ENCODE data around the gene NHS.

The NHS gene

GRCh38 chrX:17644001-17644400, 269.0 kb downstream of the NHS start:
- H3K4me1 Mint-ChIP-seq = peaks cover 6% of the 10 kb centered on the region
- no peak overlapping the region for H3K27ac Mint-ChIP-seq
- CTCF ChIA-PET = no interaction called here
- H3K27me3 Mint-ChIP-seq = no peaks in the 10 kb centered on the region
- H3K4me3 Mint-ChIP-seq = no peak overlapping the region
- no peak for DNase-seq
- no peaks in the 10 kb centered on the region for H3K9me3 Mint-ChIP-seq
- H3K36me3 Mint-ChIP-seq = no peaks in the 10 kb centered on the region

- Mint-ChIP-seq H3K27ac (peak overlapping the region; percentile 65), H3K36me3 (no peaks in the 10 kb centered on the region), H3K4me1 (peaks cover 34% of the 10 kb centered on the region), H3K4me3 (no peak overlapping the region), H3K9me3 (peaks cover 1% of the 10 kb centered on the region), H3K27me3 (peaks cover 22% of the 10 kb centered on the region)
- CTCF ChIA-PET = interaction anchor here (1.3 kb wide), 1 partner anchor 118 kb away, joined by 3 read pairs; no protein-coding TSS in a partner anchor
- DNase-seq = peak; percentile 34
These were observed 279.1 kb downstream of the NHS start for GRCh38 chrX:17654116-17654515.

GRCh38 chrX:17655211-17656034, 280.4 kb downstream of the NHS start:
- Mint-ChIP-seq H3K27me3 (peaks cover 22% of the 10 kb centered on the region), H3K4me1 (peaks cover 34% of the 10 kb centered on the region), H3K4me3 (peak overlapping the region; percentile 74), H3K36me3 (no peaks in the 10 kb centered on the region), H3K27ac (peak overlapping the region; percentile 62), H3K9me3 (peaks cover 1% of the 10 kb centered on the region)
- peak; percentile 28 for DNase-seq
- CTCF ChIA-PET = no interaction called here

- Mint-ChIP-seq H3K9me3 (peaks cover 1% of the 10 kb centered on the region), H3K4me1 (peaks cover 34% of the 10 kb centered on the region), H3K27ac (no peak overlapping the region), H3K4me3 (peak overlapping the region; percentile 74), H3K36me3 (no peaks in the 10 kb centered on the region), H3K27me3 (peaks cover 22% of the 10 kb centered on the region)
- no peak for DNase-seq
- CTCF ChIA-PET = no interaction called here
These were observed 281.0 kb downstream of the NHS start for GRCh38 chrX:17656035-17656418.

GRCh38 chrX:17656556-17656955, 281.6 kb downstream of the NHS start:
- Mint-ChIP-seq H3K27me3 (peaks cover 22% of the 10 kb centered on the region), H3K27ac (no peak overlapping the region), H3K4me1 (peaks cover 31% of the 10 kb centered on the region), H3K4me3 (no peak overlapping the region), H3K36me3 (no peaks in the 10 kb centered on the region), H3K9me3 (peaks cover 1% of the 10 kb centered on the region)
- CTCF ChIA-PET = no interaction called here
- no peak for DNase-seq

GRCh38 chrX:17662391-17662790, 287.4 kb downstream of the NHS start:
- no peaks in the 10 kb centered on the region for H3K9me3 Mint-ChIP-seq
- CTCF ChIA-PET = no interaction called here
- no peak overlapping the region for H3K4me3 Mint-ChIP-seq
- H3K4me1 Mint-ChIP-seq = no peaks in the 10 kb centered on the region
- H3K27ac Mint-ChIP-seq = no peak overlapping the region
- H3K27me3 Mint-ChIP-seq = no peaks in the 10 kb centered on the region
- H3K36me3 Mint-ChIP-seq = no peaks in the 10 kb centered on the region
- DNase-seq = no peak

- H3K4me1 Mint-ChIP-seq = peaks cover 12% of the 10 kb centered on the region
These were observed 293.9 kb downstream of the NHS start for GRCh38 chrX:17668929-17669328.

GRCh38 chrX:17669458-17669857, 294.5 kb downstream of the NHS start:
- H3K4me3 Mint-ChIP-seq = no peak overlapping the region
- H3K4me1 Mint-ChIP-seq = peaks cover 12% of the 10 kb centered on the region
- CTCF ChIA-PET = no interaction called here
- H3K9me3 Mint-ChIP-seq = no peaks in the 10 kb centered on the region
- H3K36me3 Mint-ChIP-seq = no peaks in the 10 kb centered on the region
- peak overlapping the region; percentile 56 for H3K27ac Mint-ChIP-seq
- DNase-seq = no peak
- H3K27me3 Mint-ChIP-seq = no peaks in the 10 kb centered on the region

More at GRCh38 chrX:17668929-17669328, 293.9 kb downstream of the NHS start:
- CTCF ChIA-PET = no interaction called here
- DNase-seq = no peak
- Mint-ChIP-seq H3K27me3 (no peaks in the 10 kb centered on the region), H3K9me3 (no peaks in the 10 kb centered on the region), H3K36me3 (no peaks in the 10 kb centered on the region), H3K4me3 (no peak overlapping the region), H3K27ac (peak overlapping the region; percentile 56)

GRCh38 chrX:17669891-17670290, 294.9 kb downstream of the NHS start:
- H3K27ac Mint-ChIP-seq = no peak overlapping the region
- H3K27me3 Mint-ChIP-seq = no peaks in the 10 kb centered on the region
- peaks cover 12% of the 10 kb centered on the region for H3K4me1 Mint-ChIP-seq
- H3K36me3 Mint-ChIP-seq = no peaks in the 10 kb centered on the region
- no peak overlapping the region for H3K4me3 Mint-ChIP-seq
- no peak for DNase-seq
- H3K9me3 Mint-ChIP-seq = no peaks in the 10 kb centered on the region
- CTCF ChIA-PET = no interaction called here

GRCh38 chrX:17670874-17671273, 295.9 kb downstream of the NHS start:
- no peak overlapping the region for H3K27ac Mint-ChIP-seq
- CTCF ChIA-PET = no interaction called here
- no peaks in the 10 kb centered on the region for H3K27me3 Mint-ChIP-seq
- no peak overlapping the region for H3K4me3 Mint-ChIP-seq
- H3K9me3 Mint-ChIP-seq = no peaks in the 10 kb centered on the region
- DNase-seq = no peak
- H3K4me1 Mint-ChIP-seq = peaks cover 12% of the 10 kb centered on the region
- H3K36me3 Mint-ChIP-seq = no peaks in the 10 kb centered on the region

- Mint-ChIP-seq H3K9me3 (no peaks in the 10 kb centered on the region), H3K27ac (no peak overlapping the region), H3K4me1 (no peaks in the 10 kb centered on the region), H3K27me3 (no peaks in the 10 kb centered on the region), H3K4me3 (no peak overlapping the region), H3K36me3 (no peaks in the 10 kb centered on the region)
- DNase-seq = no peak
- CTCF ChIA-PET = no interaction called here
These were observed 299.6 kb downstream of the NHS start for GRCh38 chrX:17674601-17675000.

GRCh38 chrX:17679261-17679660, 304.3 kb downstream of the NHS start:
- Mint-ChIP-seq H3K4me1 (peaks cover 15% of the 10 kb centered on the region), H3K9me3 (no peaks in the 10 kb centered on the region), H3K27ac (no peak overlapping the region), H3K27me3 (no peaks in the 10 kb centered on the region), H3K36me3 (no peaks in the 10 kb centered on the region), H3K4me3 (no peak overlapping the region)
- CTCF ChIA-PET = interaction anchor here (1.2 kb wide), 1 partner anchor 130 kb away, joined by 3 read pairs; no protein-coding TSS in a partner anchor
- no peak for DNase-seq

- CTCF ChIA-PET = interaction anchor here (1.2 kb wide), 1 partner anchor 130 kb away, joined by 3 read pairs; no protein-coding TSS in a partner anchor
- H3K27me3 Mint-ChIP-seq = no peaks in the 10 kb centered on the region
- DNase-seq = no peak
- no peaks in the 10 kb centered on the region for H3K9me3 Mint-ChIP-seq
- peaks cover 15% of the 10 kb centered on the region for H3K4me1 Mint-ChIP-seq
- no peak overlapping the region for H3K4me3 Mint-ChIP-seq
- H3K36me3 Mint-ChIP-seq = no peaks in the 10 kb centered on the region
- H3K27ac Mint-ChIP-seq = no peak overlapping the region
These were observed 304.8 kb downstream of the NHS start for GRCh38 chrX:17679820-17680219.

- CTCF ChIA-PET = no interaction called here
- Mint-ChIP-seq H3K27me3 (no peaks in the 10 kb centered on the region), H3K27ac (no peak overlapping the region), H3K36me3 (no peaks in the 10 kb centered on the region), H3K4me3 (no peak overlapping the region), H3K4me1 (peaks cover 15% of the 10 kb centered on the region), H3K9me3 (no peaks in the 10 kb centered on the region)
- DNase-seq = no peak
These were observed 305.9 kb downstream of the NHS start for GRCh38 chrX:17680732-17681413.

GRCh38 chrX:17682259-17682658, 307.3 kb downstream of the NHS start:
- DNase-seq = no peak
- H3K27ac Mint-ChIP-seq = no peak overlapping the region
- no peaks in the 10 kb centered on the region for H3K9me3 Mint-ChIP-seq
- H3K36me3 Mint-ChIP-seq = no peaks in the 10 kb centered on the region
- CTCF ChIA-PET = no interaction called here
- H3K4me1 Mint-ChIP-seq = peaks cover 15% of the 10 kb centered on the region
- no peak overlapping the region for H3K4me3 Mint-ChIP-seq
- no peaks in the 10 kb centered on the region for H3K27me3 Mint-ChIP-seq

All from activated naive CD4-positive, alpha-beta T cell treated with anti-CD3 and anti-CD28 coated beads, Interleukin-2, amount 10 ng/mL, durations not matched to agents 7 days and 5 days (primary cell).